H9 (cell line): Measurements from ENCODE around the gene PAFAH1B1. TPM values are rescaled to one million over a fixed set of nuclear protein-coding genes. Genes with fewer than 3 reads are reported as not detected.

Experiments used
- DNase-seq: peaks from one replicate; pipeline ENCODE4 v3.0.0-alpha.2; 2017
- H2AFZ ChIP-seq: one replicate; pipeline ENCODE4 v1.6.1; 2013; ENCODE audit warnings: mild to moderate bottlenecking, low read length, control low read depth, moderate library complexity
- H2AK5ac ChIP-seq: 2 replicates; pipeline ENCODE4 v1.6.1; 2013; ENCODE audit warnings: low read length, control low read depth, mixed read lengths; ENCODE audit not compliant: insufficient read length
- H2BK120ac ChIP-seq: one replicate; pipeline ENCODE4 v1.6.1; 2013; ENCODE audit warnings: low read depth, mild to moderate bottlenecking, low read length, control low read depth, inconsistent platforms; ENCODE audit not compliant: poor library complexity, severe bottlenecking
- H2BK12ac ChIP-seq: 2 replicates; pipeline ENCODE4 v1.6.1; 2013; ENCODE audit warnings: low read length, control low read depth, mixed read lengths, low read depth; ENCODE audit not compliant: insufficient read length
- H2BK15ac ChIP-seq: 2 replicates; pipeline ENCODE4 v1.6.1; 2013; ENCODE audit warnings: low read depth, low read length, control low read depth
- H2BK20ac ChIP-seq: one replicate; pipeline ENCODE4 v1.6.1; 2013; ENCODE audit warnings: low read depth, mild to moderate bottlenecking, low read length, control low read depth, inconsistent platforms; ENCODE audit not compliant: poor library complexity, severe bottlenecking
- H2BK5ac ChIP-seq: 2 replicates; pipeline ENCODE4 v1.6.1; 2013; ENCODE audit warnings: low read length, control low read depth, mixed read lengths; ENCODE audit not compliant: insufficient read length
- H3K14ac ChIP-seq: 2 replicates; pipeline ENCODE4 v1.6.1; 2013; ENCODE audit warnings: low read length, control low read depth; ENCODE audit not compliant: insufficient read depth
- H3K18ac ChIP-seq: 2 replicates; pipeline ENCODE4 v1.6.1; 2013; ENCODE audit warnings: low read depth, mild to moderate bottlenecking, mixed read lengths, low read length, control low read depth; ENCODE audit not compliant: insufficient read length
- H3K23ac ChIP-seq: 2 replicates; pipeline ENCODE4 v1.6.1; 2013; ENCODE audit warnings: low read length, control low read depth, mixed read lengths, low read depth; ENCODE audit not compliant: insufficient read length
- H3K23me2 ChIP-seq: 2 replicates; pipeline ENCODE4 v1.6.1; 2013; ENCODE audit warnings: low read depth, mild to moderate bottlenecking, mixed read lengths, low read length, control low read depth; ENCODE audit not compliant: insufficient read length, poor library complexity, severe bottlenecking
- H3K27ac ChIP-seq: 2 replicates; pipeline ENCODE4 v1.5.1; 2013; ENCODE audit warnings: low read length, control low read depth, mixed read lengths, low read depth; ENCODE audit not compliant: insufficient read length
- H3K27me3 ChIP-seq: 2 replicates; pipeline ENCODE4 v1.6.1; 2013; ENCODE audit warnings: low read length, control low read depth, inconsistent platforms; ENCODE audit not compliant: insufficient read depth
- H3K4ac ChIP-seq: 2 replicates; pipeline ENCODE4 v1.6.1; 2013; ENCODE audit warnings: low read depth, mild to moderate bottlenecking, control low read depth, inconsistent platforms, low read length, moderate library complexity
- H3K4me1 ChIP-seq: 2 replicates; pipeline ENCODE4 v1.6.1; 2013; ENCODE audit warnings: low read length, control low read depth, inconsistent platforms; ENCODE audit not compliant: insufficient read depth
- H3K4me2 ChIP-seq: 2 replicates; pipeline ENCODE4 v1.6.1; 2013; ENCODE audit warnings: low read length, control low read depth, mixed read lengths; ENCODE audit not compliant: insufficient read length, insufficient read depth
- H3K56ac ChIP-seq: 2 replicates; pipeline ENCODE4 v1.6.1; 2013; ENCODE audit warnings: low read depth, mild to moderate bottlenecking, mixed read lengths, low read length, control low read depth; ENCODE audit not compliant: insufficient read length
- H3K79me1 ChIP-seq: 2 replicates; pipeline ENCODE4 v1.6.1; 2013; ENCODE audit warnings: low read depth, mild to moderate bottlenecking, moderate library complexity, low read length, control low read depth, inconsistent platforms; ENCODE audit not compliant: insufficient read depth, poor library complexity, severe bottlenecking
- H3K79me2 ChIP-seq: 2 replicates; pipeline ENCODE4 v1.6.1; 2013; ENCODE audit warnings: low read length, control low read depth, inconsistent platforms; ENCODE audit not compliant: insufficient read depth
- H3K9ac ChIP-seq: 2 replicates; pipeline ENCODE4 v1.6.1; 2013; ENCODE audit warnings: low read length, control low read depth, mixed read lengths; ENCODE audit not compliant: insufficient read length; ENCODE audit errors: extremely low read depth
- H3K9me3 ChIP-seq: one replicate; pipeline ENCODE4 v1.6.1; 2013; ENCODE audit warnings: low read depth, low read length, inconsistent platforms; ENCODE audit not compliant: control insufficient read depth
- H3T11ph ChIP-seq: one replicate; pipeline ENCODE4 v1.6.1; 2013; ENCODE audit warnings: mild to moderate bottlenecking, low read length, control low read depth, inconsistent platforms
- H4K20me1 ChIP-seq: one replicate; pipeline ENCODE4 v1.6.1; 2013; ENCODE audit not compliant: control insufficient read depth, insufficient read length, insufficient read depth
- H4K5ac ChIP-seq: 2 replicates; pipeline ENCODE4 v1.6.1; 2013; ENCODE audit warnings: low read depth, mild to moderate bottlenecking, mixed read lengths, low read length, control low read depth; ENCODE audit not compliant: insufficient read length
- H4K8ac ChIP-seq: replicated peaks from 2 replicates; pipeline ENCODE4 v1.6.1; 2013; ENCODE audit warnings: low read length, control low read depth, mixed read lengths, low read depth; ENCODE audit not compliant: insufficient read length
- H4K91ac ChIP-seq: 2 replicates; pipeline ENCODE4 v1.6.1; 2013; ENCODE audit warnings: low read depth, mild to moderate bottlenecking, moderate library complexity, mixed read lengths, low read length, control low read depth; ENCODE audit not compliant: insufficient read length
- H3K27ac Mint-ChIP-seq, 3 experiments: 2 replicates in 2 of 3; 3 replicates in 1 of 3; pipeline ENCODE4 v1.8.0; 2020 to 2021; ENCODE audit warnings: mixed read lengths in 3 of 3, mild to moderate bottlenecking in 1 of 3, moderate library complexity in 1 of 3
- H3K27me3 Mint-ChIP-seq: 2 replicates; pipeline ENCODE4 v1.8.0; 2021; ENCODE audit warnings: low read depth, mild to moderate bottlenecking, moderate library complexity, mixed read lengths
- H3K36me3 Mint-ChIP-seq, 3 experiments: 2 replicates in 2 of 3; 3 replicates in 1 of 3; pipeline ENCODE4 v1.8.0; 2020 to 2021; ENCODE audit warnings: low read depth in 3 of 3, mixed read lengths in 3 of 3; ENCODE audit not compliant: insufficient read depth in 1 of 3
- H3K4me1 Mint-ChIP-seq, 2 experiments: 2 replicates each; pipeline ENCODE4 v1.8.0; 2020; ENCODE audit warnings: mixed read lengths in 2 of 2
- H3K4me3 Mint-ChIP-seq, 2 experiments: 2 replicates in 1 of 2; 3 replicates in 1 of 2; pipeline ENCODE4 v1.8.0; 2020 to 2021; ENCODE audit warnings: mild to moderate bottlenecking in 2 of 2, mixed read lengths in 2 of 2, moderate library complexity in 1 of 2
- H3K9me3 Mint-ChIP-seq, 2 experiments: 2 replicates in 1 of 2; 3 replicates in 1 of 2; pipeline ENCODE4 v1.8.0; 2020; ENCODE audit warnings: mild to moderate bottlenecking in 2 of 2, mixed read lengths in 2 of 2, moderate library complexity in 1 of 2
- CTCF ChIP-seq: fragments of 200-600 bp; sonication (generic); conservative IDR thresholded peaks from 3 replicates; pipeline ENCODE4 v1.8.0; 2021; ENCODE audit warnings: antibody characterized with exemption, mild to moderate bottlenecking
- WGBS: extraction: QIAGEN DNeasy Blood & Tissue Kit; methylation state at CpG from one replicate; pipeline ENCODE4 v1.1.7; 2013; ENCODE audit warnings: missing lambda C conversion rate, low lambda C conversion rate, mixed read lengths; ENCODE audit not compliant: insufficient read length; ENCODE audit errors: extremely low coverage; 5-methylcytosine and 5-hydroxymethylcytosine counted together
- total RNA-seq: library from RNA; stranded (reverse); gene quantifications from 2 replicates; pipeline ENCODE4 v1.2.1, GENCODE V29; 2021

The PAFAH1B1 gene
- total RNA-seq, 1 experiment from 2014 or later = 134 TPM

- Mint-ChIP-seq H3K27me3 (no peaks in the 10 kb centered on the region), H3K4me3 (no peak overlapping the region), H3K9me3 (no peaks in the 10 kb centered on the region), H3K36me3 (peaks cover 5 to 20% (median 16%) of the 10 kb centered on the region in 3 experiments; a peak in 6 of 7 replicates), H3K4me1 (peaks cover 8 to 17% of the 10 kb centered on the region in 2 experiments), H3K27ac (peak overlapping the region; percentile 15 to 77 (median 52); a peak in 3 of 7 replicates)
- no peak overlapping the region for H4K8ac ChIP-seq
- H3K23me2 ChIP-seq = no peaks in the 10 kb centered on the region
- no peak overlapping the region for H2AFZ ChIP-seq
- no peaks in the 10 kb centered on the region for H3K27me3 ChIP-seq
- no peak overlapping the region for H2BK12ac ChIP-seq
- H2BK5ac ChIP-seq = no peak overlapping the region
- H3T11ph ChIP-seq = no peak overlapping the region
- H2BK120ac ChIP-seq = no peak overlapping the region
- H3K4me2 ChIP-seq = no peak overlapping the region
- no peak overlapping the region; the same call in 1 of the 2 replicates for H3K14ac ChIP-seq
- H3K18ac ChIP-seq = no peak overlapping the region
- peak; percentile 45 for DNase-seq
- no peak overlapping the region for H4K5ac ChIP-seq
- H3K9ac ChIP-seq = no peak overlapping the region
- no peak overlapping the region for H3K4ac ChIP-seq
- no peak overlapping the region for H3K56ac ChIP-seq
- H2BK20ac ChIP-seq = no peak overlapping the region
- no peaks in the 10 kb centered on the region for H3K9me3 ChIP-seq
- H4K91ac ChIP-seq = no peak overlapping the region
- H2AK5ac ChIP-seq = no peak overlapping the region
- no CpG with 5 or more reads among the region's 40 CpGs for WGBS
- no peak overlapping the region for H3K27ac ChIP-seq
- no peaks in the 10 kb centered on the region for H3K79me2 ChIP-seq
- no peaks in the 10 kb centered on the region for H3K4me1 ChIP-seq
- no peak overlapping the region for H3K23ac ChIP-seq
- TF ChIP-seq CTCF = no peak
- H3K79me1 ChIP-seq = no peaks in the 10 kb centered on the region
- no peak overlapping the region for H2BK15ac ChIP-seq
- H4K20me1 ChIP-seq = no peaks in the 10 kb centered on the region
These were observed 96.1 kb downstream of the PAFAH1B1 start for GRCh38 chr17:2689411-2690164.
